DMS114 treated with DMSO at 0.1 percent for 48 hours (cell line): ENCODE results near the gene AKAP8.
"Not testable (repeated sequence)": the region's sequence is repeated elsewhere in the genome, so short reads cannot be mapped to it uniquely, and the experiment has no call there.

Experiments used
- DNase-seq: peaks from one replicate; lab custom pipeline; 2025; ENCODE audit not compliant: unreplicated experiment; lab: John Stamatoyannopoulos, UW

AKAP8 gene

GRCh38 chr19:15404097-15404779 lies 24.7 kb upstream of the AKAP8 start:
- no peak for DNase-seq

GRCh38 chr19:15403151-15403531 lies 23.6 kb upstream of the AKAP8 start:
- no peak for DNase-seq

- no peak for DNase-seq
These were observed 23.0 kb upstream of the AKAP8 start for GRCh38 chr19:15402411-15403150.

- DNase-seq, result no peak
These were observed 21.8 kb upstream of the AKAP8 start for GRCh38 chr19:15401397-15401710.

- DNase-seq, result no peak
These were observed 21.2 kb upstream of the AKAP8 start for GRCh38 chr19:15400521-15401396.

- no peak for DNase-seq
These were observed 20.0 kb upstream of the AKAP8 start for GRCh38 chr19:15399635-15400034.

GRCh38 chr19:15399234-15399515 lies 19.6 kb upstream of the AKAP8 start:
- DNase-seq, result no peak

- DNase-seq, result no peak
These were observed 19.1 kb upstream of the AKAP8 start for GRCh38 chr19:15398501-15399233.

- DNase-seq, result no peak
These were observed 18.2 kb upstream of the AKAP8 start for GRCh38 chr19:15397782-15398181.

- DNase-seq, result no peak
These were observed 17.6 kb upstream of the AKAP8 start for GRCh38 chr19:15397236-15397635.

GRCh38 chr19:15396436-15396835 lies 16.8 kb upstream of the AKAP8 start:
- DNase-seq, result no peak

- not testable (repeated sequence) for DNase-seq
These were observed 15.7 kb upstream of the AKAP8 start for GRCh38 chr19:15395251-15395650.

GRCh38 chr19:15394426-15394825 lies 14.8 kb upstream of the AKAP8 start:
- no peak for DNase-seq

GRCh38 chr19:15393963-15394362 lies 14.4 kb upstream of the AKAP8 start:
- DNase-seq, result no peak

GRCh38 chr19:15390814-15391213 lies 11.2 kb upstream of the AKAP8 start:
- DNase-seq, result no peak

GRCh38 chr19:15381864-15382263 lies 2.3 kb upstream of the AKAP8 start:
- no peak for DNase-seq

GRCh38 chr19:15381429-15381828 lies 1.8 kb upstream of the AKAP8 start:
- DNase-seq, result no peak

GRCh38 chr19:15379999-15380647 lies 536 bp upstream of the AKAP8 start:
- peak; percentile 46 for DNase-seq

- DNase-seq, result no peak
These were observed 979 bp downstream of the AKAP8 start for GRCh38 chr19:15378534-15379082.

- no peak for DNase-seq
These were observed 4.7 kb downstream of the AKAP8 start for GRCh38 chr19:15374796-15375440.
